GM19099 (cell line): ENCODE results near the gene UBN1.

Experiments
- POLR2A ChIP-seq: IDR thresholded peaks from 3 replicates; pipeline ENCODE4 v1.6.1; 2011; ENCODE audit warnings: low read depth; ENCODE audit not compliant: insufficient read length; ENCODE audit errors: extremely low read depth

Gene UBN1

DNA sequence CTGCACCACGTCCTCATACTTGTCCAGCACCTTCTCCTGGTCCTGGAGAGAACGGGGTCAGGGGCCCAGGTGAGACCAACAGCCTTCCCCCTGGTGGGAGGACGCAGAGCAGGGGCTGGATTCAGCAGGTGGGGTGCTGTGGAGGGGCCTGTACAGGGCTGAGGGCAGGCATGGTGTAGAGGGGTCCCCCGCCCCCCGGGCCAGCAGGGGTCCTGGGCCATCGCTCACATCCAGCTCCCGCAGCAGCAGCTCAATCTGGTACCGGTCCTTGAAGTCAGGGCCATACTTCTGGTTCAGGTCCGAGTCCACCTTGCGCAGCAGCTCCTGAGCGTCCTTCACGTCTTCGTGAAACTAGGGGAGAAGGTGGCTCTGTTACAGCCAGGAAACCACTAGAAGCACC, 48.1 kb downstream of the UBN1 start:
- TF ChIP-seq POLR2A, result no peak

DNA sequence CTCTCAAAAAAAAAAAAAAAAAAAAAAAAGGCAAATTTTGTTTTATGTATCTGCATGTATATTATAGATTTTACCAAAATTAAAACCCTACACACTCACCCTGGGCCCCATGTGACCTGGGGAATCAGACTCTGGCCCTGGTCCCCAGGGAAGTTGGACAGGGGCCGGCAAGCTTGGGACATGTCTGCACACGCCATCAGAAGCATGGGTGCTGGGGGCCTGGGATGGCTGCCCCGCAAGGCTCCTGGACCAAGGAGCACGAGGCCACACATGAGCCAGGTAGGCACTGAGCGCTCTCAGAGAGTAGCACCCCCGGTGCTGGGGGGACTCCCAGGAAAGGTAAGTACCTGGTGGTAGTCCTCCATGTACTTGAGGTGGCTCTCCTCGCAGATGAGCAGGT, 50.0 kb downstream of the UBN1 start:
- TF ChIP-seq POLR2A, result no peak

DNA sequence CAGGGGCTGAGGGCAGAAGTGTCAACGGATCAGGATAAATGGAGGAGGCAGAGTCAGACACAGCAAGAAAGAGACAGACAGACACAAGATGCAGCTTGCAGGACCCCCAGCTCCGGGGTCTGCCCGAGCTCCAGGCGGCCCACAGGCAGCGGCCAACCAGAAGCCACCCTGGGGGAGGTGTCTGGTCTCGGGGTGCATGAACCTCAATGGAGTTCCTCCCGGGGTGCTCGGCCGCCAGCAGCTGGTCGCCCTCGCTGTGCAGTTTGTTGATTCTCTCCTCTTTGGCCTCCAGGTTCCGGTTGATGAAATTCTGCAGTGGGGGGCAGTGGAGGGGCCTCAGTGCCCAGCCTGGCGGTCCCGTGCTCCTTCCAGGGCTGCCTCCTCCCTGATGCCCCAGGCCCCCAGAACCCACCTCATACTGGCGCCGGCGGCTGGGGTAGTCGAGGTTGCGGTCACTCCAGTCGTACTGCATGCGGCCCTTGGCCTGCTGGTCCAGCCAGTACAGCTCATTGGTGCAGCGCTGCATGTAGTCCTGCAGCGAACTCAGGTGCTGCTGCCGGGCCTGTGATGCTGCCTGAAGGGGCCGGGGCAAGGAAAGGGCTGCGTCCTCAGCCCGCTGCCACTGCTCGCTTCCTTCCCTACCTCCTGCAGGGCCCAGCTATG, 51.7 kb downstream of the UBN1 start:
- no peak for TF ChIP-seq POLR2A

DNA sequence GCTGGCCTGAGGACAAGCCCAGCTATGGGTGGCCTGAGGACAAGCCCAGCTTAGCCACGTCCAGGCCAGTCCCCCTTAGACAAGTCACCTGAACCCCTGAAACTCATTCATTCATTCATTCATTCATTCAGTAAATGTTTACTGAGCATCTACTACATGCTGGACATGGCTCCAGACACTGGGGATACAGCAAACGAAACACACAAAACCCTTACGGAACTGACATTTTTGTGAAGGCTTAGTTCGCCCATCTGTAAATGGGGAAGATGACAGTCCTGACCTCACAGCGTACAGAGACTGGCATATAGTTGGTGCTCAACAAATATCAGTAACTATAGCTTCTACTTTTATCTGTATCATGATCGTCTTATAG, 52.2 kb downstream of the UBN1 start:
- TF ChIP-seq POLR2A, result no peak

DNA sequence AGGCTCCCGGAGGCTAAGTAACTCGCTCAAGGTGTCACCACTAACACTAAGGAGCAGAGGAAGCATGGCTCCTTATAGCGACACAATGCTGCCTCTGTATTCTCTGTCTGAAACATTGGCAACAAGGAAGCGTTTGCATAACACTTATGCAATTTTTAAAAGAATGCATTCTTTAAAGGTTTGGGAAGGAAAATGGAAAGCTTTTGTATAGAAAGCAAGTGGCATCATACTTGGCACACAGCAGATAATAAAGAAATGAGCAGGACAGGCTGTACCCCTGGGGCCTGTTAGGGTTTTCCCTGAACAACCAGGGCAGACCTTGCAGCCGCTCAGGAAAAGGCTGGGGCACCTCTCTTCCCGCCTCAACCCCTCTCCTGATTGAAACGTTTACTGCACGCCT, 52.8 kb downstream of the UBN1 start:
- TF ChIP-seq POLR2A, result no peak

DNA sequence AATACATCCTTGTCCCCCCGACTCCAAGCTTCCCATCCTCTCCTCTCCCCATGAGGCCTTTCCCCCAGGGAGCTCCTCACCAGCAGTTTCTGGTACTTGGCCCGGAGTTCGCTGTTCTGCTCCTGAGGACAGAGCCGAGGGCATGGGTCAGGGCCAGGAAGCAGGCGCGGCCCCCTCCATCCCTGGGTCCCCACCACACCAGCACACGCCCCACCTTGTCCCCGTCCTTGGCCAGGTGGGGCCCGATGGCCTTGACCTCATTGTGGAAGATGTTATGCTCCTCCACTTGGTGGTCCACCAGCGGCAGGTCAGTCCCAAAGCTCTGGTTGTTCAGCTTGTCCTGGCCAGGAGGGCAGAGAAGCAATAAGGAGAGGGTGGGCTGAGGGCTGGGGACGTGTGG, 53.5 kb downstream of the UBN1 start:
- TF ChIP-seq POLR2A, result no peak

DNA sequence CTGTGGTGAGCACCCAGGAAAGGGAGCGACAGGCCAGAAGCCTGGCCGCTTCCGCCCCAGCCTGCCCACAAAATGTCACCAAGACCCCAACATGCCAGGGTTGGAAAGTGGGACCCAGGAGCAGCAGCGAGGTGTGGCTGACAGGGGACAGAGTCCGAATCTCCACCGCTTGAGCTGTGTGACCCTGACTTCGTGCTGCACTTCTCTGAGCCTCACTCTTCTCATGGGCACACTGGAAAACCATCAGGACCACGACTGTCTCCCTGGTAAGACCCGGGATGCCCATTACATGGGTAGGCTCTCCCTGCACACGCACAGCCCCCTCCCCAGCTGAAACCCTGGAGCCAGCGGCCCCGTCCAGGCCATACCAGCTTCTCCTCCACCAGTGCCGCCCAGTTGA, 54.8 kb downstream of the UBN1 start:
- TF ChIP-seq POLR2A, result no peak

DNA sequence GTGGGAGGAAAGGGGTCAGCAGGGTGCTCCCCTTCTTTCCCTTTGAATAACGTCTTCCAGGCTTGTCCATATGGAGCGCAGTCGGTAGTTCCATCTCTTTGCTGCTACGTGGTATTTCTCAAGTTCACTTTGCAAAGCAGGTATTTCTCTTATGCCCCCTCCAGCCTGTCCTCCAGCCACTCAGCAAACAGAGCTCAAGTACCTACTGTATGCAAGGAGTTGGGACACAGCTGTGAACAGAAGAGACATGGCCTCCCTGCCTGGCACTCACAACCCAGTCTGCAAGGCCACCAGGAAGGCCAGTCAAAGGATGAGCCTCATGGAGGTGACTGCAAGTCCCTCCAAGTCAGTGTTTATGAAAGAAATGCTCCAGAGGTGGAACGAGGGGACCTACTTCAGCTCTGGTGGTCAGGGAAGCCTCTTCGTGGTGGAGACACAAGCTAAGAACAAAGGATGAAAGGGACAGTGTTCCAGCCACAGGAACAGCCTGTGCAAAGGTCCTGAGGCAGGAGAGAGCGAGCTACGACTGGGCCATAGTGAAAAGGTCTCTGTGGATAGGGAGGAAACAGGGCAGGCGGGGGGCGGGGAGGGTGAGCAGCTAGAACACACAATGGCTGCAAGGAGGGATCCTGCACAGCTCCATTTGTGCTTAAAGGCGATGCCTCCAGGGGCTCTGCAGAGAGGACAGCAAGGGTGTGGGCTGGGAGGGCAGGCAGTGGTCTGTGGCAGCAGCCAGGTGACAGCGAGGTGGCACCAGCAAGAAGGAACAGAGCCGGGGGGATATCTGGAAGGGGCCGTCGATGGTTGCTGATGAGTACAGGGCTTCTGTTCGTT, 57.0 kb downstream of the UBN1 start:
- TF ChIP-seq POLR2A, result no peak

DNA sequence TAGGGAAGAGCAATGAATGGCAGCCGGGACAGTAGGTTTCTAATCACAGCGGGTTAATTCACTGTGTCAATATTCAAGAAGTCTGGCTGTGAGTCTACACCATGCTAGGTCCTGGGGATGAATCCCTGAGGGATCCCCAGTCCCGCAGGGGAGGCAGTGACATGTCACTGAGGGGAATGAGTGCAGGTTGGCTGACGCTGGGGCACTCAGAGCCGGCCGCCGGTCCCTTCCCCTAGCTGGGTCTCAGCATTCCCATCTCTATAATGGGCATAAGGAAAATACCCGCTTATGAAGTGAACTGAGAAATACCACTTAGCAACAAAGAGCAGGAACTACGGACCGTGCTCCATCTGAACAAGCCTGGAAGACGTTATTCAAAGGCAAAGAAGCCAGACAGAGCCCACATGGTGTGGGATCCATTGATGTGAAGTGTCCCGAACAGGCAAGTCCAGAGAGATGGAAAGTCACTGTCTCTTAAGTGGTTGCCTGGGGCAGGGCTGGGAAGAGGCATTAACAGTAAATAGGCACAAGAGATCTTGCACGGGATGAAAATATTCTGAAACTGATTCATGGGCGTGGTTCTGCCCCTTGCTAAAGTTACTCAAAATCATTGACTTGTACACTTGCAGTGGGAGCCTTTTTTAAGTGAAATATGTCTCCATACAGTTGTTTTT, 57.8 kb downstream of the UBN1 start:
- no peak for TF ChIP-seq POLR2A

DNA sequence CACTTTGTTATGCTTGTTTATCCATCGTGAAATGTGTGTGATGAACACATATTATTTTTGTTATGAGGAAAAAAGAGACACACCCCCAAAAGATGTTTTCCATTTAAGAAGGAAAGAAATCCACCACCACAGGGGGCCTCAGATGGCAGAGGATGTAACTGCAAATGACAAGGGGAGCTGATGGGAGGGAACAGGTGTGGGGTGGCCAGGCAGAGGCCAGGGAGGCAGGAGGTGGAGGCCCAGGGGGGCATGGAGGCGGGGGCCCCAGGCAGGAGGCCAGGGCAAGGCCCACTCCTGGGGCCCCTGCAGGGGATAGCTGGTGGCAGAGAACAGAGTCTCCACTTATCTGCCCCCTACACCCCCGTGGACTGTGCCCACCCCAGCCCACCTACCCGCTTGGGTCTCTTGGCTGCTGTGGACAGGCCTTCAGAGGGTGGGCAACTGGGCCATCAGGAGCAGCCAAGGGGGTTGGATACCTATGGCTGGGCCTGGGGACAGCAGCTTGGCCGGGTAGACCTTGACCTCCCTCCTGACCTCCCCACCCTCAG, 61.6 kb downstream of the UBN1 start:
- TF ChIP-seq POLR2A, result no peak

DNA sequence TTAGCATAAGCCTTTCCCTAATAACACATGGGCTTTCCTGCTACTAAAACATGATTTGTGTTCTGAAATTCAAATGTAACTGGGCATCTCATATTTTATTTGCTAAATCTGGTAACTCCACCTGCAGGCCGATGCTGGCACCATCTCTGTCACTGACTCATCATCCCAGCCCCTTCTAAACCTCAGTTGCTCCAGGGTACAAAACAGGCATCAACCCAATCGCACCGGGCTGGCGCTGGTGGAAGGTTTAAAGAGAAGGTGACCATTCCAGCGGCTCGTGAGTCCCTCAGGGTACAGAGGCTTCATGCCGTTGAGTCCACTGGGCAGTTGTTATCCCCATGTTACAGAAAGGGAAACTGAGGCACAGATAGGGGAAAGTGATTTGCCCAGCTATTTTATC, 62.5 kb downstream of the UBN1 start:
- no peak for TF ChIP-seq POLR2A

DNA sequence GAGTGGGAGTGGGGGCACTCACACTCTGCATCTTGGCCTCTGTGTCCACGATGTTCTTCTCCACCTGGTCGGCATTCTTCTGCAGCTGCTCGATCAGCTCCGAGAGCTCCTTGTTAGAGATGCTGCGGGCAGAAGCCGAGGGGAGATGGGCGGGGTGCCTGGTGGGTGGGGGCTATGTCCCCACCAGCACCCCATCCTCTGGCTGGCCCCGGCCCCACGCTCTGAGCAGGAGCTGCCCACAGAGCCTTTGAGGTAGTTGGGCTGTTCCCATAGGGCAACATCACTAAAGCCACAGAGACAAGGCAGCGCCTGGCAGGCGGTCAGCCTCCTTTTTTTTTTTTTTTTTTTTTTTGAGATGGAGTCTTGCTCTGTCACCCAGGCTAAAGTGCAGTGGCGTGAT, 63.5 kb downstream of the UBN1 start:
- TF ChIP-seq POLR2A, result no peak

DNA sequence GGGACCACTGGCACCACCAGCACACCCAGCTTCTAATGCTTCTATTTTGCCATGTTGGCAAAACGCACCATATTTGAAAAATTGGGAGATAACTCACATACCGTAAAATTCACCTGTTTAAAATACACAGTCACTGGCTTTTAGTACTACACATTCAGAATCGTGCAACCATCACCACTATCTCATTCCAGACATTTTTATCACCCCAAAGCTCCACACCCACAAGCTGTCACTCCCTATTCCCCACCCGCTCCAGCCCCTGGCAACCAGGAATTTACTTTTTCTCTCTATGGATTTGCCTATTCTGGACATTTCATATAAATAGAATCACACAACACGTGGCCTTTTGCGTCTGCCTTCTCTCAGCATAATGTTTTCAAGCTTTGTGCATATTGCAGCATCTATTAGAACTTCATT, 64.7 kb downstream of the UBN1 start:
- TF ChIP-seq POLR2A, result no peak

DNA sequence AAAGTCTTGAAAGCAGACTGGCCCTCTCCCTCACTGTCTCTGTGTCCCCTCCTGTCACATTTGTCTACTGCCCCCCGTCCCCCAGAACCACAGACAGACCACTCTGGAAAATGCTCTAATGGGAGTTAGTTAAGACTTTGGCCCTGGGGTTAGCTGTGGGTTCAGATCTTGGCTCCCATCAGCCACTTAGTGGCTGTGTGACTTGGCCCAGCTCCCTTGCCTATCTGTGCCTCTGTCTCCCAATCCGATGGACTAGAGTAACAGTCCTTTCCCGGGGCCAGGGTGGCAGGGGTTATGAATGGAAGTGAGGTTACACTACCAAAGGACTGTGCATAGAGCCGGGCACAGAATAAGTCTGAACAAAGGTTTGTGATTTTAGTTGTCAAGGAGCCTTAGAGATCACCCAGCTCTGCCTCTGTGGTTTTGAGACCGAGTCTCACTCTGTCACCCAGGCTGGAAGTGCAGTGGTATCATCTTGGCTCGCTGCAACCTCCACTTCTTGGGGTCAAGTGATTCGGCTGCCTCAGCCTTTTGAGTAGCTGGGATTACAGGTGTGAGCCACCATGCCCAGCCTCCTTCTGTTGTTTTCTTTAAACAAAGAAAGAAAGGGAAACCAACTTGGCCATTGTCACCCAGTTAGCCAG, 66.0 kb downstream of the UBN1 start:
- TF ChIP-seq POLR2A, result no peak

DNA sequence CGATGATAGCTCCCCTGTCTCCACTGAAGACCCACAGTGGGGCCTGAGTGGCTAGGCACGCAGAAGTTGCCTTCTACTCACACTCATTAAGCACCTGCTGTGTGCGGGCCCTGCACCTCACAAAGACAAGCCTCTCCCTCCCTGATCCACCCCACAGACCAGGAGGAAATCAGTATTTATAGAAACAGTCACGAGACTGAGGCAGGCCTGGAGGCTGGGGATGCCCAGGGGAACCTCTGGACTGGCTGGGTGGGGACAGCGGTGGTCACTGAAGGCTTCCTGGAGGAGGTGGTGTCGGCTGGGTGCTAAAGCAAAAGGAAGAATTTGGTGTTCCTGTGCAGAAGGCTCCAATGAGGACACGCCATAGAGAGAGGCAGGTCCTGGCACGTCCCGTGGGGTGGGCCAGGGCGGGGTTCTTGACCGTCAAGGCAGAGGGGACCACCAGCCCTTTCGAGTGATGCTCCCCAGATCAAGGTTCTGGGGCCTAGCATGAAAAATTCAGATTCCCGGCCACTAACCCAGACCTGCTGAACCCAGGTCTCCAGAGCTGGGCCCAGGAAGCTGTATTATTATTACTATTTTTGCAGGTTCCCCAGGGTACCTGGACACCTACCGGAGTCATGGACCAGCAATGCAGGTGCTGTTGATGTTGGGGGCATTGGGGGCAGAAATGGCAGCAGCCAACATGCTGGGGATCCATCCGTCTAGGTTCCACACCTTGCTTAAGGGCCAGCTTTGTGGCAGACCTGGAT, 66.7 kb downstream of the UBN1 start:
- TF ChIP-seq POLR2A, result no peak

DNA sequence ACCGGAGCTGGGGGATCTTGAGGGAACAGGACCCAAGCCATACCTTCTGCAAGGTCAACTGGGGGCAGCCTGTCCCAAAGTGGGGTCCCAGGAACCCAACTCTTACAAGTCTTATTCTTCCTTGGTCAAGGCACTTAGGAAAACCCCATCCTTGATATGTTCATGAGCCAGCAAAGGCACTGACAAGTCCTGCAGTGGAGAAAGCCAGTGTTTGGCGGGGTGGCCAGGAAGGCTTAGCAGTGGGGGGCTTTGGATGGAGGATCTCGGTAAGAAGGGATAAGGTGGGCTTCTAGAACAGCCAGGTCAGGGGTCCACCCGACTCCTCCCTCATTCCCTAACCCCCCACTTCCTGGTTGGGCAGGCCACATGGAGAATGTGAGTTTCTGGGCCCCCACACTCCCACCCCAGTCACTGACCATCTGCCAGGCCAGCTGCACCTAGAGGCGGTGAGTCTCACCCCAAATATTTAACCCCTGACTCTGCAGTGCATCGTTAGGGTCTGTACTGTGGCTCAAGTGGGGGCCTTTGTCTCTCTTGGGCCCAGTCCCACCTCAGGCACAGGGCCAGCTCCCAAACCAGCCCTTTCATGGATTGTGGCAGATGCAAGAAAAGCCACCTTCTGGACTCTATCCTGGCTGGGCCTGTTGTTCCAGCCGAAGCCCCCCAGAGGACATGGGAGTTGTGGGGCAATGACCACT, 67.4 kb downstream of the UBN1 start:
- TF ChIP-seq POLR2A, result no peak
